DMS79 (cell line): ENCODE measurements around the gene DIRAS2.
A peak's percentile ranks its signal among the peaks of the same experiment; 100 is the strongest.
"Not testable (repeated sequence)": the region's sequence is repeated elsewhere in the genome, so short reads cannot be mapped to it uniquely, and the experiment has no call there.

Experiments used
- DNase-seq: peaks from one replicate; lab custom pipeline; 2025; lab: John Stamatoyannopoulos, UW

DIRAS2 gene, protein sequence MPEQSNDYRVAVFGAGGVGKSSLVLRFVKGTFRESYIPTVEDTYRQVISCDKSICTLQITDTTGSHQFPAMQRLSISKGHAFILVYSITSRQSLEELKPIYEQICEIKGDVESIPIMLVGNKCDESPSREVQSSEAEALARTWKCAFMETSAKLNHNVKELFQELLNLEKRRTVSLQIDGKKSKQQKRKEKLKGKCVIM

DNA sequence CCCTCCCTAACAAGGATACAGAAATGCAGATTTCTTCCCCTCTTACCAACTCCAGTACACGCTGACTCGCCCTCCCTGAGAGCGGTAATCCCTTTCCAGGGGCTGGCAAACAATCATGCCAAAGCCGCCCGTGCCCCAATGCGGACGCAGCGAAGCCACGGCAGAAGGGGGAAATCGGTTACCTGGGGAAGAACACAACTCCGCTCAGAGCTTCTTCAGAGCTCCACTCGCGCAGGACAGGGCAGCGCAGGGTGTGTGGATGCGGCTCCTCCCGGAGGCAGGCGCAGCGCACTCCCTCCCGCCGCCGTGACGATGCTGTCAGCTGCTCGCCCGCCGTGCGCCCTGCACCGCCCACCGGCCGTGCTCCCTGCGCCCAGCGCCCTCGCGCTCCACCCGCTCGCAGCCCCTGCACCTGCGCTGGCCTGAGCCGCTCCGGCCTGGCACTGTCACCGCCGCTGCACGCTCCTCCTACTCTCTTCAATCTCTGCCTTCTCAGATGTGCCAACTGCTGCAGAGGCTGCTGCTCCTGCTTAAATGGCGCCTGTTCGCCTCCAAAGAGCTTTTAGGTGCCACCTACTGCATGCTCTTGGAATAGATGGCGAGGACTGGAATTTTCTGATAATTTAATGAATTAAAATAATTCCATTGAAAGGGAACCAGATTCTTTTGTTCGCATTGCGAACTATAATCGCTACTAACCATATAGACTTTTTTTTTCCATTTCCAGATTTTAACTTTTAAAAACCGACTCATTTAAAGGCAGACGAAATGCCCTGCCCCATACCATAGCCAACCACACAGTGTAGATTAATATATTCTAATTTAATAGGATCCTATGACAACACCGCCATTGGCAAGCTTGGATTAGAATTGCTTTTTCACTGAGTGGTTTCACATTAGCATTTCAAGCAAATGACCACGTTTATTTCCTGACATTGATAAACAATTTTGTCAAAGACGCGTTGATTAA lies at the start of gene DIRAS2:
TSS of gene DIRAS2 (minus strand) at position 255 of the 970 bp plus-strand sequence. CDS start 28,997 bp downstream, outside the sequence.
- DNase-seq, result peak; percentile 55

DNA sequence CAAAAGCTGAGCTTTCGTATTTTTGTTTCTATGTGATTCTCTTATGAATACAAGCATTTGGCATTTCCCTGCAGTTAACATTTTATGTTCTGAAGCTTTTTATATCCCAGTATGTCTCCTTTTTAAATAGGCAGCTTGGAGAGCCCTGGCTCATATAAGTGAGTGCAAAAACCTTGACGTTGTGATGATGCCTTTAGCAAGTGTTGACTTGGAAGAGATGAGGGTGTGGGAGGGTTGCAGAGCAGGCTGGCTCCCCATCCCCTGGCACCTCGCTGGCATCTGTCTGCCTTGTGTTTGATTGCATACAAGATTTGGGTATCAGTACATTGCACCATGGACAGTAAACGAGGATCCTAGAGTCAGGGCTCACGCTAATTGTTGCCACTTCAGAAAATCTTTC lies 42.1 kb upstream of the DIRAS2 start:
- DNase-seq, result no peak

DNA sequence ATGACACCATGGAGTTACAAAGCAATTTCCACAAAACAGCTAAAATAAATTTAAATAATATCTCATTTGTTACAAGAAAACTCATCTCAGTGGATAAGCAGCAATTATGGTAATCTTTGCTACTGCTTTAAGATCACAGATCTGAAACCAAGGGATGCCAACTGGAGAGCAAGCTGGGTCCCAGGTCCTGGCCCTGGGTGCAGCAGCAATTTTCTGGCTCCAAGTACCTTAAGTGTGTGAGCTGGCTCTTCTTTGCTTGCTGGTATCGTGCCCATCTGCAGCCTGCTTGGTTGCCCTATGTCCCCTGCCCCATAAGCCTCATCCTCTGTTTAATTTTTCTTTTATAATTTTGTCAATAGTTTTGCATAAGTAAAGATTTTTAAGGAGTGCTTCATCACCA lies 41.5 kb upstream of the DIRAS2 start:
- no peak for DNase-seq

DNA sequence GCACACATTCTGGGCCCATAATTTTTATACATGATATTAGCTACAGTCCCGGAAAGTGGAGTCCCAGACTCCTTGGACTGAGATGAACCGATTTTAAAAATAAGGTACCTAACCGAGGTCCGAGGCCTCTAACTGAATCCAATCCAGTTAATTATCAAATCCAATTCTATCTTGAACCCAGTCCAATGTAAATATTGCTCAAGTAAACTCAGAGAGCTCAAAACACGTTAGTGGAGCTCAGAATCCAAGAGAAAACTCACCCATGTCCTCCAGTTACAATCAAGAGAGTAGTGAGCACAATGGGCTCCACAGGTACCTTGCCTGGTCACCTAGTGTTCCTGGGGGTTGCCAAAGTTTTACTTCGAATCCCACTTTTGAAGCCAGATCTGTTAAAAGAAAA lies 37.9 kb upstream of the DIRAS2 start:
- DNase-seq, result no peak

DNA sequence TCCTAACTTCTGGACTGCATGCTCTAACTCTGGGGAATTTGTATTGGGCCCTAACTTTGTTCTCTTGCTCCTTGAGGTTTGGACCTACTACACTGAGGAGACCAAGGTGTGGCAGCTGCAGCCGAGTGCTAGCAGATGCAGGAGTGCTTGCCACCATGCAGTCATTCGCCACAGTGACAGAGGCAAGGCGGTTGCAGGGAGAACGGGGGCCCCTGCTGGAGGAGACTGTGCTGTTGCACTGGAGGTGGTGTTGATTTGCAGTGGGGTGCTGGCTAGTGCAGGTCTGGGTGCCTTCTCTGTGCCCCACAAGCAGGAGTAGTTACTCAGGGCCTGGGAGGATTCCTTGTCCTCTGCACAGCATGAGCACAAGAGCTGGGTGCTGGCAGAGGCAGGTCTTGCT lies 22.4 kb upstream of the DIRAS2 start:
- no peak for DNase-seq

DNA sequence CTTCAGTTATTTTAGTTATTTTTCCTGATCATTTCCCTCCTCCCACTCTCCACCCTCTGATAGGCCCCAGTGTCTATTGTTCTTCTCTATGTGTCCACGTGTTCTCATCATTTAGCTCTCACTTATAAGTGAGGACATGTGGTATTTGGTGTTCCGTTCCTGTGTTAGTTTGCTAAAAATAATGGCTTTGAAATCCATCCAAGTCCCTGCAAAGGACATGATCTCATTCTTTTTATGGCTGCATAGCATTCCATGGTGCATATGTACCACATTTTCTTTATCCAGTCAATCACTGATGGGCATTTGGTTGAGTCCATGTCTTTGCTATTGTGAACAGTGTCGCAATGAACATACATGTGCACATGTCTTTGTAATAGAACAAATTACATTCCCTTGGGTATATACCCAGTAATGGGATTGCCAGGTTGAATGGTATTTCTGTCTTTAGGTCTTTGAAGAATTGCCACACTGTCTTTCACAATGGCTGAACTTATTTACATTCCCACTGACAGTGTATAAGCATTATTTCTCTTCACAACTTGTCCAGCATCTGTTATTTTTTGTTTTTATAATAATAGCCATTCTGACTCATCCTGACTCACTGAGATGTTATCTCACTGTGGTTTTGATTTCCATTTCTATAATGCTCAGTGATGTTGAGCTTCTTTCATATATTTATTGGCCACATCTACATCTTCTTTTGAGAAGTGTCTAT lies 17.2 kb upstream of the DIRAS2 start:
- no peak for DNase-seq

DNA sequence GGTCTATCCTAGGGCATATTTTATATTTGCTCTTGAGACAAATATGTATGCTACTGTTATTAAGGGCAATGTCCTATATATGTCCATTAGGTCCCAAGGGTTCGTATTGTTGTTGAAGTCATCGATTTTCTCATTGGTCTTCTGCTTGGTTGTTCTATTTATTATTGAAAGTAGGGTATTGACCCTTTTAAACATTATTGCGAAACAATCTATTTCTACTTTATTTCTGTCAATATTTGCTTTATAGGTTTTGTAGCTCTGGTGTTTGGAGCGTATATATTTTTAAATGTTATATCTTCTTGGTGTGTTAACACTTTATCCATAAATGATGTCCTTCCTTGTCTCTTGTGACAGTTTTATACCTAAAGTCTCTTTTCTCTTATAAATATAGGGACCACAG lies 16.2 kb upstream of the DIRAS2 start:
- no peak for DNase-seq

DNA sequence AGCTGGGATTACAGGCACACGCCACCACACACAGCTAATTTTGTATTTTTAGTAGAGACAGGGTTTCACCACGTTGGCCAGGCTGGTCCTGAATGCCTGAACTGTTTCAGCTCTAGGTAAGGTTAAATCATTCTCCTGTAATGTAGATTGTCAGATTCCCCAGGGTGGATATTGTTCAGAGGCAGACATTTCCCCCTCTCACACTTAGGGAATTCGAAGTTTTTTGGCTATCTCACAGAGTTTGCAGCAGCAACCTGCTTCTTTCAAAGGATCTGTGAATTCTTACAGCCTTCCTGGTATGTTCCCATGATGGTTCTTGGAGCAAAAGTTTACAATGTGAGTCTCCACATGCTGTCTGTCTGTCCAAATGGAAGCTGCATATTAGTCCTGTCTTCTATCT lies 15.6 kb upstream of the DIRAS2 start:
- DNase-seq, result no peak

DNA sequence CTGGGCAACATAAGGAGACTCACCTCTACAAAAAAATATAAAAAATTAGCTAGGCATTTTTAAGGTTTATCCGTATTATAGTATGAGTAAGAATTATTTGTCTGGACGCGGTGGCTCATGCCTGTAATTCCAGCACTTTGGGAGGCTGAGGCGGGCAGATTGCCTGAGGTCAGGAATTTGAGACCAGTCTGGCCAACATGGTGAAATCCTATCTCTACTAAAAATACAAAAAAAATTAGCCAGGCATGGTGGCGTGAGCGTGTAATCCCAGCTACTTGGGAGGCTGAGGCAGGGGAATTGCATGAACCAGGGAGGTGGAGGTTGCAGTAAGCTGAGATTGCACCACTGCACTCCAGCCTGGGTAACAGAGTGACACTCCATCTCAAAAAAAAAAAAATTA lies 14.3 kb upstream of the DIRAS2 start:
- not testable (repeated sequence) for DNase-seq

DNA sequence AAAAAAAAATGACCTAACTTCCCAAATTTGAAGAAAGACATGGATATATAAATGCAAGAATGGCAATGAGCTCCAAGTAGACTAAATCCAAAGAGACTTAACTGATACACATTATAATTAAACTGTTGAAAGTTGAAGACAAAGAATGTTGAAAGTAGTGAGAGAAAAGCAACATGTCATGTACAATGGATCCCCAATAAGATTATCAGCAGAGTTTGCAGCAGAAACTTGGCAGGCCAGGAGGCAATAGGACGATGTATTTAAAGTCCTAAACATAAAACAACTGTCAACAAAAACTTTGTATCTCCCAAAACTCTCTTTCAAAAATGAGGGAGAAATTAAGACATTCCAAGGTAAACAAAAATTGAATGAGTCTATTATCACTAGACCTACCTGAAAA lies 8.6 kb upstream of the DIRAS2 start:
- no peak for DNase-seq

DNA sequence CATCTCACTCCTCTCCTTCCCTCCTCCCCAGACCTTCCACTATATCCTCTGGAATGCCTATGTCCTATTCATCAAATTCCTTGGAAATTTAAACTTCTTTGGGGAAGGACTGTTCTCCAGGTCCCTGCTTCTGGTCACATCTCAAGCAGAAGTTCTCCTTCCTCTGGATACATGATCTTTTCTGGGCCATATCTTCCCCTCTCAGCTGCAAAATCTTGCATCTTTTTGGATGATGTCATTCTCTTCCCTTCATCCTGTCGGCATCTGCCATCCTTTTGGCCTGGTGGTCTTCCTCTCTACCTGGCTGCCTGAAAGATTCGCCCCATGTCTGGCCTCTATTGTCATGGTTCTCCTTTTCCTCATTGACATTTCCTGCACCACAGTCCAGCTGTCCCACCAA lies 5.2 kb upstream of the DIRAS2 start:
- DNase-seq, result no peak

DNA sequence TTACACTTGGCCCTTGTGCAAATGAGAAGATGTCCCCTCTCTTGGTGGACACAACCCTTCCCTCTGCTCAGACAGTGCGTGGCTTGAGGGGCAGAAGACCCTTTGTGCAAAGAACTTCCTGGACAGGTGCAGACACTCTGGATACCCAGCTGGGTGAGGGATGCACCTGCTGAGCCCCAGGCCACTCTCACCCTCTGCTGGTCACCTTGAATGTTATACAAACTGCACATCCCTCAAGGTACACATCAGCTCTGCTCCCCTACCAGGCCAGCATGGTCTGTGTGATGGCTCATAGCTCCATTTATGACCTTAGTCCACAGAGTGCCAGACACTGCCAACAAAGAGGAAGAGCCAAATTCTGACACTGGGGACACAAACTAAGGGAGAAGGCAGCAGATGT lies 3.1 kb upstream of the DIRAS2 start:
- no peak for DNase-seq

DNA sequence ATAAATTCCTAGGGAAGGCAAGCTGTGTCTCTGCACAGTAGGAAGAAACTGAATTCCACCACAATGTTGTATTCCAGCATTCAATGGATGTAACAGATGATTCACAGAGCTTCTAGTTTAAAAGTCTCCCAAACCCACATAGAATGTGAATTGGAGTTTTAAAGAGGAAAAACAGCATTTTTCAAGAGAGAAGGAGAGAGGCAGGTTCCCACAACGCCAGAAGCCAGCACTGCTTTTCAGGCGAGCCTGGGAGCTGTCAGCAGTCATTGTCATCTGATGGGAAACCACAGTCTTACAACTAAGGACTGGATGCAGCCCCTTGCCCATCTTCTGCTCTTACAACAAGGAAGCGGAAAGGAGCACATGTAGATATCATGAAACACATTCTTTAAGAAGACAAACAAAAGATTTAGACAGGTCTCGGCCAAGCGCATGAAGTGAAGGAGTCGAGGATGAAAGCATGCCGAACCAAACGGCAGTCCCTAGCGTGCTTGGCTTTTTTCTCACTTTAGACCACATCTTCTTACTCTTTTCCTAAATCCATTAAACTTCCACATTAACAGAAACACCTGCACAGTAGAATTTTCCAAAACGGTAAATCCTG lies 638 bp downstream of the DIRAS2 start:
- DNase-seq, result no peak

DNA sequence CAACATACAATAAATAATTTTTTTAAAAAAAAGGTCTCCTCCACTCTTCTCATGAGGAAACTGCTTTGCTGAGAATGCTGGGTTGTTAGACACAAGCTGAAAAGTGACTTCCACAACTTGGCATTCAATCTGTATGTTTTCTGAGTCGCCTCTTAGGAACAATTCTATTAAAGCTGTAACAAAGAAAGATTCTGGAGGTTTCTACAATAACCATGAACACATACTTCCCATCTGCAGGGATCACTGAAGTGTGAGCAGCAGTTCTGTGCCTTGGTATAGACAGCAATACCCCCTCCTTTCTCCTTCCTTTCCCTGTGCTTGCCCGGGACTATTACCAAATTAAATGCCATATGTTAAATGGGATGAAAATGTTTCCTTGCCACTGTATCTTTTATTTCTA lies 1.5 kb downstream of the DIRAS2 start:
- no peak for DNase-seq

DNA sequence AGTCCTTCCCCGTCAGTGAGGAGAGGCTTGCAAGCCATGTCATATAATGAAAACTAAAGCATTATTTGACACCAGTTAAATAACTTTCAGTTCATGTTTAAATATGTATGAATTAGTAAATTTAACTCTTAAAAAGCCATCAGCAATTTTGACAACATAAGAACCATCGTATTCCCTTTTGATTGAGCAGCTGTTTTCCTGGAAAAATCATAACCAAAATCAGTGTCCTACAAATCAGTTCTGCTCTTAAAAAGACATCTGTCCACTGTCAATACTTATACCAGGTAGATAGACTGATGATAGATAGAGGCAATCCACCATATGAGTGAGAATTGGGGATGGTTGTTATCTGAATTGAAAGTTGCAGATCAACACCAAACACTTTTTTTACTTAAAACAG lies 2.3 kb downstream of the DIRAS2 start:
- DNase-seq, result no peak

DNA sequence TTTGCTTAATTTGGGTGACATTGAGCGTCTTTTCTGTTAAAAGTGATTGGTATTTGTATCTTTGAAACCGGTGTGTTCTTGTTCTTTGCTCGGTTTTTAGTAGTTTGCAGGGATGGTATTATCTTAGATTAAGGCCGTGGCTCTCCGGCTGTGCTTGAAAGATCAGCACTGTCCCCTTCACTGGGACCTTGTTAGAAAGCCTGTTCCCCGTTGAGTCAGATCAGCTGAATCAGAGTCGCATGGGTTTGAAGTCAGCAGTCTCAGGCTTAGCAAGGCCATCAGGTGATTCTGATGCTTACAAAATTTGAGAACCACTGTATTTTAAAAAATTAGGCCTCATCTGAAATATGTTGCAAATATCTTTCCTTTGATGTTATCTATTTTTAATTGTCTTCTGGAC lies 5.0 kb downstream of the DIRAS2 start:
- no peak for DNase-seq

DNA sequence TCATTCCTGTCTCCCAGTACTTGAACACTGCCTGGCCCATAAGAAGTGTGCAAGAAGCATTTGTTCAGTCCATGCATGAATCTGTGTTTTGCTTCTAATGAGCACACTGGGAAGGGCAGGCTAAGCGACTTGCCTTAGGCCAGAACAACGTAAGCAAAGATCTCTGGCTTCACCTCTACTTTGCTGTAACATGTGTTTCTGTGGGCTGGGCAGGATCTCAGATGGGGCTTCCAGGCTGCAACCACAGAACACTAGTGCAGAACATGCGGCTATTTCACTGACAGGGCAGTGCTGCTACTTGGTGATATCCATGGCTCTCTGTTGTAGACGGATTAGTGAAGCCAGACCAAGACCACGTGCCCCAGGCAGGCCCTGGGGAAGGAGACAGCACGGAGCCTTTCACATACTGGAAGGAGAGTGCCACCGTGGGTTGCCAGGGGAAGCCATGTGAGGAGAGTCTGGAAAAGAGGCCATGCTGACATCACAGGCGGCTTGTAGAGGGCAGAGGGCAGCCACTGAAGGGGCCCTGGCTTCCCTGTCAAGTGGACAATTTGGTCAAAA lies 9.9 kb downstream of the DIRAS2 start:
- no peak for DNase-seq

DNA sequence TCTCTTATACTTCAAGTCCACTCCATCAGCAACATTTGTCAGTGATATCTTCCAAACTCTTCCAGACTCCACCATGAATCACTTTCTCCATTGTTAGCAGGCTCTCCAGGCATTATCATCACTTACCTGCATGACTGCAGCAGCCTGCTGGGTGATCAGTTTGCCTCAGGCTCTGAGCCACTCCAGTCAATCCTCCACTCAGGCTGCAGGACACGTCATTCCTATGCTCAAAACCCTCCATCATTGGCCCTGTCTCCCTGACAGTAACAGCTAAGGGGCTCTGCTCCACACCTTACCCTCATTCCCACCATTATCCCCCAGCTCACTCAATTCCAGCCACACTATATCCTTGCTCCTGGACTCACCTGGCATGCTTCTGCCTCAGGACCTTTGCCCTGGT lies 10.7 kb downstream of the DIRAS2 start:
- no peak for DNase-seq

DNA sequence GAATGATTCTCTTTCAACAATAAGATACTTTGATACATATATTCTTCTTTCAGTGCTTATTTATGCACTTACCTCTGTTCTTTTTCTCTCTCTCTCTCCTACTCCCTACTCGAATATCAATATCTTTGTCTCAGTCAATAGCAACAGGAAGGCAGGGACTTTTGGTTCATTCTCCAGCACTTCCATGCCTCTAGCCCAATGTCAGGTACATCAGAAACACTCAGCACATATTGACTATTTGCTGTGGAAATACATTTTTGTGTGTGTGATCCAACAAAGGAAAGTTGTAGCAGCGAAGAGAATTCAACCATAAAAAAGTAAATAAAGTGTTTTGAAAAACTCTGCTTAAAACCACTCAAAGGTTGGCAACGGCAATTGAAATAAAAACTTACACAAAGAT lies 12.6 kb downstream of the DIRAS2 start:
- DNase-seq, result peak; percentile 25

DNA sequence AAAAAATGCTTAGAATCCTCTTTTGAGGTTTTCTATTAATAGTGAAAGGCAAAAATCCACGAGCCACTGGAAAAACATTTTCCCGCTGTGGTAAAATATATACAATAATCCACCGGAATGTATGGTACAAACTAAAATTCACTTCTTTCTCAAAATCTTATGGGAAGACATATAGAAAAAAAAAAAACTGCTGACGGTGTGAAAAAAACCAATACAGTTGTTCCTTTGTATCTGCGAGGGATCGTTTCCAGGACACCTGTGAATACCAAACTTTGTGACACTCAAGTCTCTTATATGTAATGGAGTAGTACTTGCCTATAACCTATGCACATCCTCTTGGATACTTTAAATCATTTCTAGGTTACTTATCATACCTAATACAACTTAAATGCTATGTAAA lies 13.3 kb downstream of the DIRAS2 start:
- no peak for DNase-seq

DNA sequence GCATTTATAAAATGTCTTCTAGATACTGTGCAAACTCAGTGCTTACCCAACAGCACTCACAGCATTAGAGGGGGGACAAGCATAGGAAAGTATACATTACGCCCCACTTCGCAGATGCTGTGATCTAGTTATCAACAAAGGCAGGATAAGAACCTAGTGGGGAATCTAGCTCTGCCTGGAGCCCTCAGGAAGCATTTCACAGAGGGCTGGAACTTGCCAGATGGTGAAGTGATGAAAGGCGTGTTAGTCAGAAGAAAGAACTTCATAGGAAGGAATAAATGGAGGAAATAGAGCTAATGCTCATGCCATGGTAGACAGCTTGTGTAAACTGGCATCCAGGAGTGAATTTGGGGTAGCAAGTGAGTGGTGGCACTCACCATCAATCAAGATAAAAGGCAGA lies 25.8 kb downstream of the DIRAS2 start:
- DNase-seq, result no peak

DNA sequence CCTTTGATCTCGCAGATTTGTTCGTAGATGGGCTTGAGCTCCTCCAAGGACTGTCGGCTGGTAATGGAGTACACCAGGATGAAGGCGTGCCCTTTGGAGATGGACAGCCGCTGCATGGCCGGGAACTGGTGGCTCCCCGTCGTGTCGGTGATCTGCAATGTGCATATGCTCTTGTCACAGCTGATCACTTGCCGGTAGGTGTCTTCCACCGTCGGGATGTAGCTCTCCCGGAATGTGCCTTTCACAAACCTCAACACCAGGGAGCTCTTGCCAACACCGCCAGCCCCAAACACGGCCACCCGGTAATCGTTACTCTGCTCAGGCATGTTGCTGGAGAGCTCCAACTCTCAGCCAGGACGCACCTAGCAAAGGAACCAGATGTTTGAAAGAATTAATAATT lies 29.1 kb downstream of the DIRAS2 start:
- no peak for DNase-seq
